GF-D8 (cell line): Measurements from ENCODE around the gene RPL3.

Experiments
- DNase-seq: peaks from one replicate; lab custom pipeline; 2025; lab: John Stamatoyannopoulos, UW

The RPL3 gene

DNA sequence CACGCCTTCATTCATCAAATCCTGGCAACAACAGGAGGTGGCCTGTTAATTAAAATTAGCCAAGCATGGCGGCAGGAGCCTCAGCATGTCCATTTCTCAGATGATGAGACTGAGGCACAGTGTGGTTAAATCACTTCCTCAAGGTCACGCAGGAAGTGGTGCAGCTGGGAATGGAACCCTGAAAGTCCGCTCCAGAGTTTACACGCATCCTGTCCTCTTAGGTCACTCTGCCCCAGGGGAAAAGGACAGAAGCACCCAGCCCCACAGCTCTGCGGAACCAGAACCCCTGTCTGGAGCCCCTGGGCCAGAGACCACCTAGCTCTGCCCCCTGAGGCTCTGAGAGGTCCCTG lies 19.6 kb downstream of the RPL3 start:
- DNase-seq, result no peak

DNA sequence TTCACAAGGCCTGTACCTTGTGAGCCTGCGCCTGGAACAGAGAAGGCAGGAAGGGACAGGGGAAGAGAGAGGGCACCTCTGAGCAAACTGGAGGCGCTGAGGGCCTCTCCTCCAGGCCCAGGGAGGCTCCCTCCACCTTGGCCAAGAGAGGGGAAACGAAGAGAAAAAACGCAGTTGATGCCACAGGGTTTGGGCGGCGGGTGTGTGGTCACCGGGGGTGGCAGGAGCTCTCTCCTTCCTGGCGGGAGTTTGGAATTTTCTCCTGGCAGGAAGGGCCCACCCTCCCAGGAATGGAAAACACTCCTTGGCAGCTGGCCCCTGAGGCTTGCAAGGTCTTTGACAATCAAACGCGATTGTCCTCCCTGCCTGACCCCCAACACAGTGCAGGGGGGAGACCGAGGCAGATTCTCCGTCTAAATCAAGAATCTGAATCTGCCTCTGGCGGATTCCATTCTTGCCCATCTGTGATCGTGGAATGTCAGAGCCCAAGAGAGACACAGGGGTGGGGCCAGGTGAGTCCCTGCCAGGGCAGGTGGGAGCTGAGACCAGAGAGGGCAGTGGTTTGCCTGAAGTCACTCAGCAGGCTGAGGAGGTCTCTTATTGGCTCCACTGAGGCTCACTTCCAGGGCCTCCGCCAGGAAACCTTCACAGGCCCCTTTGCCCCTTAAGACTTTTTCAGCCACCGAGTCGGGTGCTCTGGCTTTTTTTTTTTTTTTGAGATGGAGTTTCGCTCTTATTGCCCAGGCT lies 21.0 kb downstream of the RPL3 start:
- DNase-seq, result no peak

DNA sequence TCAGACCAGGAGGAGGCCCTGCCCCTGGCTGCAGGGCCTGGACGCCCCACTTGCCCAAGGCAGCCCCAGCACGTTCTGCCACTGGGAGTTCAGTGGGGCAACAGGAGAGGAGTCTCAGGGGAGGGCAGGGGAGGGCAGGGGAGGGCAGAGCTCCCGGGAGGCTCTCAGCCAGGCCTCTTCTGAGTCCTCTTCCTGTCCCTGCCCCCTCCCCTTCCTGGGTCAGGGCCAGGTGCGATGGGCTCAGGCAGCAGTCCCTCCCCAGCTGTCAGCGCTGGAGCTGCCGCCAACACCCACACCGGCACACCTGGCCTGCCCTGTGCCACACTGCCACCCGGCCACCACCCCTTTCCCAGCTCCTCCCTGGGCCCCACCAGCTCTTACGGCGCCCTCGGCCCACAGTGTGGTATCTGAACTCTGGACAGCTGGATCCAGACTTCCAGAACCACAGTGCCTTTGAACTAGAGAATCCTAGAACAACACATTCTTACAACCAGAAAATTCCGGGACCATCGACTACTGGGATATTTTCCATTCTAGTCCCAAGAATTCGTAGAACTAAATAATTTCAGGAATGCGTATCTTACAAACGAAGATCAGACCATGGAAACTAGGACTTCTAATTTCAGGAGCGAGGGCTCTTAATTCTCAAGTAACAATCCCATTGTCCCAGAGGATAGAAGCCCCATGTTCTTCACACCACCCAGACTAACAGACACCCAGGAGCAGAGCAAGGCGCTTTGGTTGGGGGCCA lies 21.8 kb downstream of the RPL3 start:
- DNase-seq, result no peak

DNA sequence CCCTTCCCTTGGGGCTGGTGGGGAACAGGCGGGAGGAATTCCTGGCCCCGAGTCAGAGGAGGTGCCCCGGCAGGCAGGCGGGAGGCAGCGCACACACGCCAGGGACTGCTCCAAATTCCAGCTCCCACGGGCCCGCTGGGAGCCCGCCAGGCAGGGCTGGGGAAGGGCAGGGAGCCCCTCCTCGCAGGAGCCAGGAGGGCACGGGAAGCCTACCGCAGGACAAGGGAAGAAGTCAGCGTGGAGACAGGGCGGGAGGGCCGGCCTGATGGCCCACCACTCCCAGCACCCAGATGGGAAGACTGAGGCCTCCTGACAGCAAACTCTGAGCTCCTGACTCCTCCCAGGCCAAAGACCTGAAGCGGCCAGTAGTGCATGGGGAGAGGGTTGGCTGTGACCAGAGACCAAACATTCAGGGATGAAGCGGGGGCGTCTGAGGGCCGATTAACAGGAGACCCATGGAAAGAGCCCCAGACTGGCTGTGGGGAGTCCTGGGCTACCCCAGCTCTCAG lies 22.4 kb downstream of the RPL3 start:
- DNase-seq, result no peak

DNA sequence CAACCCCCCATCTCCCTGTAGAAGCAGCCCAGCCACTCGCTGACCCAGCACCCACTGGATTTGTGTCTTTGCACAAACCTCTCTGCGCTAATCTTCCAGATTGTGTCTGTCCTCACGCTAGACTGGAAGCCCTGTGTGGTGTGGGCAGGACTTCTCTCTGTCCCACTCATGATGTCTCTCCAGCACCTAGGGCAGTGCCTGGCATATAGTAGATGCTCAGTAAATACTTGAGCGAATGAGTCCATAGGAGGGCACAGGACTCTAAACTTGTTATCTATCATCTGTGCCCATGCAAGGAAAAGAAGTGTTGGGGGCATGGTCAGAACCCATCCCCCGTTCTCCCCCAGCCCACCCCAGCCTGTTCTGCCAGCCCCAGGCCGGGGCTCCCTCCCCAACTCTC lies 22.9 kb downstream of the RPL3 start:
- no peak for DNase-seq

DNA sequence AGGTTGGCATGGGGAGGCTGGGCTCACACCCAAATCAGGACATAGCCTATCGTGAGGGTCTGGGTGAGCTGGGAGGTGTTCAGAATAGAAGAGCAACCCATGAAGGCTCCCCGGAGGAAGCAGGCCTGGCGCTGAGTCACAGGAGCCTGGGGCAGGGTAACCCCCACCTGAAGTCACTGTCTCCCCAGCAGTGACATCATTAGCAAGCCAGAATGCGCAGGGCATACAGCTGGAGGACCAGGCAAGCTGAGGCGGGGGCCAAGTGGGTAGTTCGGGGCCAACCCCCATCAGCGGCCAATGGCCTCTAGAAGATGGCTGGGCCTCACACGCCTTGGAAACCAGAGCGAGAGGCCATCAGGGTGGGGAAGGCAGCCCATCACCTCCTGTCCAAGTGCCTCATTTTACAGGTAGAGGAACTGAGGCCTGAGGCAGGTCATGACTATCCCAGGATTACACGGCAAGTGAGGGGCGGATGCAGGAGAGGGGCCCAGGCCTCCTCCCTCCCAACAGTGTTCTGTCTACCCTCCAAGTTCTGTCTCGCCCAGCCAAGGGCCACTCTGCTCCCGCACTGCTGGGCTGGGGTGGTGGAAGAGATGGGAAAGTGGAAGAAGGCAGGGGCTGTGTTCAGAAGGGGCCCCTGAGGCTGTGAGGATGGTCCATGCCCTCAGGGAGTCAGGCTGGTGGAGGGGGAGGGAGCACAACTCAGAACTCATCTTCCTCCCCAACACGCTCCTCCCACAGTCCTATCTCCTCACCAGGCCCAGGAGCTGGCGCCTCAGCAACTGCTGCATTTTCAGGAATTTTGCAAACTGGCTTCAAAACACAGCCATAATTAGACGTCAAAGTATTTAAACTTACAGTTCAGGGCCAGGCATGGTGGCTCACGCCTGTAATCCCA lies 24.6 kb downstream of the RPL3 start:
- DNase-seq, result no peak

DNA sequence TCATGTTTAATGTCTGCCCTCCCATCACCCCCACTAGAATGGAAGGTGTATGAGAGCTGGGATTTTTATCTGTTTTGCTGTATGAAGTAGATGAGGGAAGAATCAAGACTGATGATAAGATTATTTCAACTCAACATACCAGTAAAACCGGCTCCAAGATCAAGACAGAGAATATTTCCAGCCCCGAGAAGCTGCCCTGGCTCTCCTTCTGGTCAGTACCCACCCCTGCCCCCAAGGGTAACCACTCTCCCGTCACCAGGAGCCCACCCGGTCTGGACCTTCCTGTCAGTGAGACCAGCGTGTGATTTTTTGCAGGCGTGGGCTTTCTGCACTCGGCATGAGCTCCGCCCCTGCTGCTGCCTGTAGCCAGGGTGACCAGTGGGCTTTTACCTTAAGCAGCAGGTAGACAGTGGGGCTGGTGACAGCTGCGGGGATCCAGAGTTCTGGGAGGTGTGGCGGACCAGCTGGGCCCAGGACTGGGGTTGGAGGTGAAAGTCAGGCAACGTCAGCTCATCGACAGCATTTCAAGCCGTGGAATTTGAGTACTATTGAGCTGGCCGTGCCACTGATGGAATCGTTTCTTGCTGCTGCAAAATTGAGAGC lies 25.6 kb downstream of the RPL3 start:
- DNase-seq, result no peak

DNA sequence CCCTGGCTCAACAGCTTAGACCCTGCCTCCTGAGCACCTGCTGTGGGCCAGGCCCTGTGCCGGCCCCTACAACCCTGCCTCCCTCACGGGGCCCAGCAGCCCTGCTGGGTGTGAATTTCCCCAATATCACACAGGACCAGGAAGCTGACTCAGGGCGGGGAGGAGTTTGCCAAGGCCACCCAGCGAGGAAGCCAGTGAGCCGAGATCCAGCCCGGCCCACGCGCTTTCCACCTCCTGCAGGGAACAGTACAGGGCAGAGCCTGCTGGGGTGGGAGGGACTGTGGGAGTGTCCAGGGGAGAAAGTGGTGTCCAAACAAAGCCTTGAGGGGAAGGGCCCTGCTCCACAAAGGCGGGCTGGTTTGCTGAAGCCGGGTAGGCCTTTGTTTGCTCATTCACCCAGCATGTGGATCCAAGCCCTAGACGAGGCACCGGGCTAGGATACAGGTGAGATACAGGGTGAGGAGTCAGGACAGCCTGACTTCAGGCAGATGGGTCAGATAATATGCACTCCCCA lies 26.8 kb downstream of the RPL3 start:
- DNase-seq, result no peak

DNA sequence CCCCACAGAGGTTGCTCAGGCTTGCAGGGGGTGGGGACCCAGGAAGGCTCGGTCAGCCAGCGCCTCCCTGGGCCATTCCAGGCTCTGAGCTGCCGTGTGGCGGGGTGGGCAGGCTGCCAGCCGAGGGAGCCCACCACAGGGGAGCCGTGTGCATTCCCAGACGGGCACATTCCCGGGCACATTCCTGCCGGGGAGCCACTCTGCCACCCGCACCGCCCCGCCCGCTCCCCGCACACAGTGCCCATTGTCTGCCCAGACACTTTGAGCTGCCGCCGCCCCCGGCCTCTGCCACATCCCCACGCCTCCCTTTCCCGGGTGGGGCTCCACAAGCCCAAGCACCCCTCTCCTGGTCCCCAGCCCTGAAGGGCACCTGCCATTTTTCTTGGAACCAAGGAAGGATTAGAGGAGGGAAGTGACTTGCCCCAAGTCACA lies 27.4 kb downstream of the RPL3 start:
- no peak for DNase-seq

DNA sequence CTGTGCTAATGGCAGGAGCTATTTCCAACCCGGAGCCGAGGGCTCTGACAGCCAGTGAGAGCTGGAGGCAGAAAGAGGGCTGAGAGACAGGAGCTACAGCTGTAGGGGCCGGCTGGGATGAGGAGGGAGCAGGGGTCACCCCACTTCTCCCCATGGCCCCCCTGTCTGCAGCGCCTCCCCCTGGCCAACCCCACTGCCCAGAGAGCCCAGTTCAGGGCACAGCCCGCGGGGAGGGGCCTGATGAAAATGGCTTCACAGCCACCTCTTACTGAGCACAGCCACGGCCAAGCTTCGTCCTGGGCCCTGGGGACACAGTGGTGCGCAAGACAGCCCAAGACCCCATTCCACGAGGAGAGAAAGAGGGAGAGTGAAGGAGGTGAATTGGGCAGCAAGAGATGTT lies 27.9 kb downstream of the RPL3 start:
- DNase-seq, result no peak

DNA sequence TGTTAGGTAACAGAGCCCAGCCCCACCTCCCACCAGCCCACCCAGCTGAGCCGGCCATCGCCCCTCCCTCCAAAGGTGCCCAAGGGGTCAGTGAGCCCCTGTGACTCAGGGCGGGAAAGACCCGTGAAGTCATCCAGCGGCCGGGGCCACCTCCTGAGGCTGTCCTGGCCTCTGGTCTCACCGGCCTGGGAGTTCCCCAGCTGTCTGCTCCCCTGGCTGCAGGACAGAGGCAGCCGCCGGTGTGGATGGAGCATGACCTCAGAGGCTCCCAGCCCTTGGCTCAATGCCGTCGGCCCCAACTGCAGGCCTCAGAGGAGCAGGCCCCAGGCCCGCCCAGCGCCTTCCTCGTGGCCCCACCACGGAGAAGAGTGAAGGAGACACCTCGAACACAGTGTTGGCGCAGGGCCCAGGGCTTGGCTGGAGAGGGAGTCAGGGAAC lies 28.7 kb downstream of the RPL3 start:
- DNase-seq, result no peak

DNA sequence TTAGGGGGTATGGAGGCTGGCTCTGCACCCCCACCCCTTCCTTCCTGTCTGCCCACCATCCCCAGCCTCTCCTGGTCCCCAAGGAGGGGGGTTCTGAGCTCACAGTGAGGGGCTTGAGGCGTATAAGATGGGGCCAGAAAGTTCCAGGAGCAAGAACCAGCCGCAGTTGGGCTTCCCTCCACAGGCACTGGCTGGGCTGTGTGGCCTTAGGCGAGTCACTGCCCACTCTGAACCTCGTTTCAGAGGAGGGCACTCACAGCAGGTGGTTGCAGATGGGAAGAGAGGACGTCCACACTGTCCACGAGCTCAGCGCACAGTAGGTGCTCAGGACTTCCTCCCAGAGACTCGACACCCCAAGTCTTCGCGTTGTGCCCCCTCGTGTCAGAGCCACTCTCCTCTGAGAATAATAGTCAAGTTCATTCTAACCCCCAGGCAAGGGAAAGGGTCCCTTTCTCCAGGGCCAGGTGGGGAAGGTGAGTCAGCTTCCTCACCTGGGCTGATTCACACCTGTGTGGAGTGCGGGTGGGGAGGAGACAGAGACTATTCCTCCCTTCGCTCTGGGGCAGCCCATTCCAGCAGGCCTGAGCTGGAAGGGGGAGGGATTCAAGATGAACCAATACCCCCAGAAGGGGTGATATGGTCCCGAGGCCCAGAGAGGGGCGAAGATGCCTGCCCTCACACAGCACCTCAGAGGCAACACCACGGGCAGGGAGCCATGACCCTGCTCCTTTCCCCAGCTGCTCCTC lies 29.3 kb downstream of the RPL3 start:
- no peak for DNase-seq

DNA sequence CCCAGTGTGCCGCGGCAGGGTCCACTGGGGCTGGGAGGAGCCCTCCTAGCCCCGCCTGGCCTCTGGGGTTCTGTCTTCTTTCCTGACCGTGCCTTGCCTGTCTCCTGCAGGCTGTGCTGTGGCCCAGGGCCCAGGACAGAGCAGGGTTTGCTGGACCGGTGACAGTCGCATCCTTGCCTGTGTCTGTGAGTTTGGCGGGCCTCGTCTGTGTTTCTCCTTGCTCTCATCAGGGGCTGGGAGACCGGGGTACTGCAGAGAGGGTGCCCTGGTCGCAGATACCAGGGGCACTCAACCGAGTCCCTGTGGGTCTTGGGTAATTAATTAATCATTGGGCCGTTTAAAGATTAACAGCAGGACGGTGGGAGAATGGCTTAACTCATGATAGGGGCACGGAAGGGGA lies 29.9 kb downstream of the RPL3 start:
- no peak for DNase-seq

DNA sequence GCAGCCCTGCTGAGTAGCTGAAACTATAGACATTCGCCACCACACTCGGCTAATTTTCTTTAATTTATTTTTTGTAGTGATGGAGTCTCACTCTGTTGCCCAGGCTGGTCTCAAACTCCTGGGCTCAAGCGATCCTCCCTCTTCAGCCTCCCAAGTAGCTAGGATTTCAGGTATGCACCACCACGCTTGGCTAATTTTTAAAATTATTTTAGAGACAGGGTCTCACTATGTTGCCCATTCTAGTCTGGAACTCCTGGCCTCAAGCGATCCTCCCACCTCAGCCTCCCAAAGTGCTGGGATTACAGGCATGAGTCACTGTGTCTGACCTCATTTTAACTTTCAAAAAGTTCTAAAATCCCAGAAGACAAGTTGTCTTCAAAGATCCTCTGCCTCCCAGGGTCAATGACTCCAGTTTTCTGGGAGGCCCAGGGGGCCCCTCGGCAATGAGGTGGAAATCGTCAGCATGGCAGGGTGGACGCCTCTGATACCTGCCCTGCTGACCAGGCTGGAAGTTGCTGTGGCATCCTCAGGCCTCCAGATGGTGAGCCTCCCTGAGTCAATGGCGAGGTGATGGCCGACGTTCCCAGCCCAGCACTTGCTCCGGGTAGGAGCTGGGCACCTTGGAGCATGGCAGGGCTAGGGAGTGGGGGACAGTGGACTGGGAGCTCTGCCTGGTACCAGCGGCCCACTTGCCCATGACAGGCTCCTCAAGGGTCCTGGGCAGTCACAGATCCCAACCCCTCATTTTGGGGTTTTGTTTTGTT lies 31.1 kb downstream of the RPL3 start:
- no peak for DNase-seq

DNA sequence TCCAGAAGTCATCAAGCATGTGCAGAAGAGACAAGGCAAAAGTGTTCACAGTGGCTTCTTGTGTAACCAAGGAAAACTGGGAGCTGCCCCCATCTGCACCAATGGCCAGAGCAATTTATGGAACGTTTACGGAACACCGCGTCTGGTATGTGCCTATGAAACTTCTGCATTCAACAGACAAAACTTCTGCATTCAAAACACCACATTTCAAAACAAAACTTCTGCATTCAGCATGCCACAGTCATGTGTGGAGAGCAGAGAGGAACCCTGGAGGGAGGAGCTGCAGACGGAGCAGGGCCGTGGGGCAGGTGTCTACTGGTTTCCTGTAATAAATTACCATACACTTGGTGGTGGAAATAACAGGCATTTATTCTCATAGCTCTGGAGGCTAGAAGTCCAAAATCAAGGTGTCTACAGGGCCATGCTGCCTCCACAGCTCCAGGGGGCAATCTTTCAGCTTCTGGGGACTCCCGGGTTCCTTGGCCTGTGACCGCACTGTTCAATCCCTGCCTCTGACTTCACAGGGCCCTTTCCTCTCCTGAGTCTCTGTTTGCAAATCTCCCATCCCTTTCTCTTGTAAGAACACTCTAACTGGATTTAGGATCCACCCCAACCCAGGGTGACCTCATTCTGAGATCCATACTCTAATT lies 32.2 kb downstream of the RPL3 start:
- no peak for DNase-seq

DNA sequence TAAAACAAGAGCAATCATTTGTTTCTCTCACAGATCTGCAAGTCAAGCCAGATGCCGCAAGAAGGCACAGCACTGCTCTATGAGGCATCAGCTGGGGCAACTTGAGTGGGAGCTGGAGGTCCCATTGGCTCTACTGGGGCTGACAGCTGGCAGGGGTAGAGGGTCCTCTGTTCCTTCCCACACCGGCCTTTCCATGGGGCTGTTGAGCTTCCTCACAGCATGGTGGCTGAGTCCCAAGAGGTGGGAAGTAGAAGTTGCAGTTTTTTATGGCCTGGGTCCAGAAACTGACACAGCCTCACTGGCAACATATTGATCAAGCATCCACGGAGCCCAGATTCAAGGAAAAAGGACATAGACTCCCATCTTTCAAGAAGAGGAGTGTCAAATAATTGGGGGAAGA lies 34.4 kb downstream of the RPL3 start:
- no peak for DNase-seq

DNA sequence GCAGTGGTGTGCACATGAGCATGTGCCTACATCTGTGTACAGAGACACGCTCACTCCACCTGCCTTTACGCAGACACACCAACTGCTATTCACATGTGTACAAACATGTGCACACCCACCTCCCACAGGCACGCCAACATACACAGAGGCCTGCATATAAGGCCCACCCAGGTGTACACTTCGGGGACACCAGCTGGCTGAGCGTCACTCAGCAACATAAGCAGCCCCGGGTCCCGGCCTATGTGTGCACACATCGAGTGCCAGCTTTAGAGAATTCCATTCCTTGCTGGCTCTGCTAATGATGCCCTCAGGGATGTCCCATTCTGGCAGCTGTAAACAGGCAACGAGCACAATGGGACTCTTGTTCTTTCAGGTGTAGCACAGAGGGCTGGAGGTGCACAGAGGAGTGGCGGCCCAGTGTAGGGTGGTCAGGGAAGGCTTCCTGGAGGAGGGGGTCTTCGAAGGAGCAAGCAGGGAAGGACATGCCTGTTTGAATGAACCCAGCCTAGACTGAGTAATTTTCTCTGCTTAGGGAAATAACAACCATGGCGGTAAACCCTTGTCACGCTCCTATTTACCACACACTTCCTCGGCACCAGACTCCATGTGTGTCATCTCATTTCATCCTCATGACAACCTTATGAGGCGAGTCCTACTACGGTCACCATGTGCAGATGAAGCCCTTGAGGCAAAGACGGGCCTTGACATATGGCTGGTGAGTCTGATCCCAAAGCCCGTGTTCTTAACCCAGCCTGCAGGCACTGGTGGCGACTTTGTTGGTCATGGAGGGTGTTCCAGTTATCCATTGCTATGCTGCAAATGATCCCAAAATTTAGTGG lies 35.1 kb downstream of the RPL3 start:
- DNase-seq, result no peak

DNA sequence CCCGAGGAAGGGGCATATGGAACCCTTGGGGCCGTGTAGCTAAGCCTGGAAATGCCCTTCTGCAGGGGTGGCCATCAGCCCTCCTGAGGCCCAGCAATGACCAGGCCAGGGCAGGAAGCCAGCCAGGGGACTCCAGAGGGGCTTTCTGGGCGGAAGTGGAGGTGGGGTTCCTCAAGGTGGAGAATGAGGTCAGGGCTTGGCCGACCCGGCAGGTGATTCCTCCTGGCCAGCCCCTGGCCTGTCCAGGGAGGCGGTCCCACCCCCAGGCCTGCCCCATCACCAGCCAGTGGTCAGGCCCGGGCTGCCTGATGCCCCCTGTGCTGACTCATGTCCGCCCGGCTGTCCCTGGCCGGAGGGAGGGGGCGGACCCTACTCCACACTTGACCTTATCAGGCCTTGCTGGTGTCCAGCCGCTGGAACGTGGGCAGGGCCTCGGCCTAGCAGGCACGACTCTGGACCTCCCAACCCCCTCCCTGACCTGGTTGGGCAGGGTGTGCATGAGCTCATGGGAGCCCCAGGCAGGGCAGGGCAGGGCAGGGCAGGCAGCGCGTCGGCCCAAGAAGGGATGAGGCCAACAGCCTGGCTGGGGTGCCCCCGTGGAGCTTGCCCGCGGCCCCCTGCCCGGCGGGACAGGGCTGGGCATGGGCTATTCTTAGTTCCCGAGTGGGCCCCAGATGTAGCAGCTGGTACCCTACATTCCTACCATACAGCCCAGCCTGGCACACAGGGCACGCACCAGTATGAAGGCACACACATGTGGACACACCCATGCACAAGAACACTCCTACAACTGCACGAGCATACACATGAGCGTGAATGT lies 35.9 kb downstream of the RPL3 start:
- no peak for DNase-seq
